BLaER1 treated with 17β-estradiol and CSF1 and Interleukin-3, amounts not matched to agents 10 nM and 100 nM (cell line): ENCODE results near the gene SPTLC2.
"Not testable (repeated sequence)": the region's sequence is repeated elsewhere in the genome, so short reads cannot be mapped to it uniquely, and the experiment has no call there.

Source experiments
- H3K27ac ChIP-seq, 11 experiments: shearing (Covaris generic); formaldehyde crosslinking; 2 replicates each; pipeline ENCODE4 v1.8.1; 2022
- H3K27me3 ChIP-seq, 11 experiments: shearing (Covaris generic); formaldehyde crosslinking; 2 replicates each; pipeline ENCODE4 v1.8.1; 2022
- H3K36me3 ChIP-seq, 11 experiments: shearing (Covaris generic); formaldehyde crosslinking; 2 replicates each; pipeline ENCODE4 v1.8.1; 2022
- H3K4me1 ChIP-seq, 10 experiments: shearing (Covaris generic); formaldehyde crosslinking; 2 replicates each; pipeline ENCODE4 v1.8.1; 2022
- H3K4me2 ChIP-seq, 11 experiments: shearing (Covaris generic); formaldehyde crosslinking; 2 replicates each; pipeline ENCODE4 v1.8.1; 2022
- H3K4me3 ChIP-seq, 10 experiments: shearing (Covaris generic); formaldehyde crosslinking; 2 replicates each; pipeline ENCODE4 v1.8.1; 2022
- H3K9ac ChIP-seq, 11 experiments: shearing (Covaris generic); formaldehyde crosslinking; 2 replicates each; pipeline ENCODE4 v1.8.1; 2022
- H3K9me3 ChIP-seq, 11 experiments: shearing (Covaris generic); formaldehyde crosslinking; replicated peaks in 1 of 11; 2 replicates each; pipeline ENCODE4 v1.8.1; 2022
- H4K20me1 ChIP-seq, 11 experiments: shearing (Covaris generic); formaldehyde crosslinking; 2 replicates each; pipeline ENCODE4 v1.8.1; 2022
- Cebpa-rat ChIP-seq, 11 experiments: shearing (Covaris generic); IDR thresholded peaks; 2 replicates each; pipeline ENCODE4 v1.8.1; 2022

Gene SPTLC2, protein sequence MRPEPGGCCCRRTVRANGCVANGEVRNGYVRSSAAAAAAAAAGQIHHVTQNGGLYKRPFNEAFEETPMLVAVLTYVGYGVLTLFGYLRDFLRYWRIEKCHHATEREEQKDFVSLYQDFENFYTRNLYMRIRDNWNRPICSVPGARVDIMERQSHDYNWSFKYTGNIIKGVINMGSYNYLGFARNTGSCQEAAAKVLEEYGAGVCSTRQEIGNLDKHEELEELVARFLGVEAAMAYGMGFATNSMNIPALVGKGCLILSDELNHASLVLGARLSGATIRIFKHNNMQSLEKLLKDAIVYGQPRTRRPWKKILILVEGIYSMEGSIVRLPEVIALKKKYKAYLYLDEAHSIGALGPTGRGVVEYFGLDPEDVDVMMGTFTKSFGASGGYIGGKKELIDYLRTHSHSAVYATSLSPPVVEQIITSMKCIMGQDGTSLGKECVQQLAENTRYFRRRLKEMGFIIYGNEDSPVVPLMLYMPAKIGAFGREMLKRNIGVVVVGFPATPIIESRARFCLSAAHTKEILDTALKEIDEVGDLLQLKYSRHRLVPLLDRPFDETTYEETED

DNA sequence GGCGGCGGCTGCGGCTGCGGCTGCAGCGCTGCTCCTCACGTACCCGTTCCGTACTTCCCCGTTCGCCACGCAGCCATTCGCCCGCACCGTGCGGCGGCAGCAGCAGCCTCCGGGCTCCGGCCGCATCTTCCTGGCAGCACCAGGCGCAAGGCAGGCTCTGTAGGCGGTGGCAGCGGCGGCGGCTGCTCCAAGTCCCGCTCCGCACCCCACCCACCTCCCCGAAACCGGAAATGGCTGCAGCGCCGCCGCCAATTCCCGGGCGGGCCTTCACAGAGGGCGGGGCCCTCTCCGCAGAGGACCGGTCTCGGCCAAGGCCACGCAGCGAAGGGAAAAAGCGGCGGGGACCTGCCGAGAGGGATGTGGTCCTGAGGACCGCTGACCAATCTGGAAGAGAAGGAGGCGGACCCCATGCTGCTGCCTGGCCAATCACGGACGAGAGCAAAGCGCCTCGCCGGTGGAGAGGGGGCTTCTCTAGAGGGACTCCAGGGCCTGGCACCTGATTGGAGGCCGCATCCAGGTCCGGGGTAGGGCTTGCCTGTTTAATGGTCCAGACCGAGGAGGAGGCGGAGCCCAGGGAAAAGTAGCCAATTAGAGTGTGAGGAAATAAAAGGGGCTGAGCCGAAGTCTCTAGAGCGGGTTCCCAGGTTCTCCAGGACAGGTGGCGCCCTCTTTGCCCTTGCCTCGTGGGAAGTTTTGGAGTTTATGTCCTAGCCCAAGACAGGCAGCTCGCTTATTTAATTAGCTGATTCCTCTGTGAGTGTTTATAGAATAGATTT is at the start of gene SPTLC2:
Gene SPTLC2 (minus strand): TSS at position 184 of the 776 bp plus-strand sequence. CDS start 58 bp downstream, at position 126.
- H3K4me3 ChIP-seq, result peak within 1 kb of the TSS; percentile 84 to 99 (median 93)
- peaks cover 0 to 43% (median 24%) of the 10 kb centered on the region in 11 experiments; a peak in 14 of 22 replicates for H4K20me1 ChIP-seq
- peaks cover 8 to 77% (median 17%) of the 10 kb centered on the region in 10 experiments for H3K4me1 ChIP-seq
- TF ChIP-seq Cebpa-rat (IDR thresholded peaks at IDR 0.05), result no peak
- H3K9me3 ChIP-seq, result no peaks in the 10 kb centered on the region
- no peaks in the 10 kb centered on the region for H3K27me3 ChIP-seq
- H3K27ac ChIP-seq, result peak within 1 kb of the TSS; percentile 55 to 86 (median 76)
- H3K36me3 ChIP-seq, result peaks cover 0 to 7% (median 0%) of the 10 kb centered on the region in 11 experiments; a peak in 1 of 22 replicates
- peak within 1 kb of the TSS; percentile 70 to 93 (median 89) for H3K4me2 ChIP-seq
- peak within 1 kb of the TSS; percentile 79 to 93 (median 88) for H3K9ac ChIP-seq

- Histone ChIP-seq H3K4me3 (no peak overlapping the region), H3K27me3 (no peaks in the 10 kb centered on the region), H3K9me3 (0 out of 22 replicates have a peak, but pooled peaks cover 0 to 3% (median 0%) of the 10 kb centered on the region in 11 experiments), H4K20me1 (no peaks in the 10 kb centered on the region), H3K36me3 (no peaks in the 10 kb centered on the region), H3K4me1 (peaks cover 32 to 68% (median 45%) of the 10 kb centered on the region in 10 experiments), H3K27ac (no peak overlapping the region; a peak in 1 of 22 replicates), H3K4me2 (no peak overlapping the region), H3K9ac (no peak overlapping the region)
- TF ChIP-seq Cebpa-rat (IDR thresholded peaks at IDR 0.05), result no peak
Observed at GRCh38 chr14:77663293-77663692, 46.9 kb upstream of the SPTLC2 start.

DNA sequence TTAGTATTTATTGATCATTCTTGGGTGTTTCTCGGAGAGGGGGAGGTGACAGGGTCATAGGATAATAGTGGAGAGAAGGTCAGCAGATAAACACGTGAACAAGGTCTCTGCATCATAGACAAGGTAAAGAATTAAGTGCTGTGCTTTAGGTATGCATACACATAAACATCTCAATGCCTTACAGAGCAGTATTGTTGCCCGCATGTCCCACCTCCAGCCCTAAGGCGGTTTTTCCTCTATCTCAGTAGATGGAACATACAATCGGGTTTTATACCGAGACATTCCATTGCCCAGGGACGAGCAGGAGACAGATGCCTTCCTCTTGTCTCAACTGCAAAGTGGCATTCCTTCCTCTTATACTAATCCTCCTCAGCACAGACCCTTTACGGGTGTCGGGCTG is 45.1 kb upstream of the SPTLC2 start:
- not testable (repeated sequence) for H3K9me3 ChIP-seq, H3K36me3 ChIP-seq, H4K20me1 ChIP-seq, H3K4me3 ChIP-seq, H3K27me3 ChIP-seq
- H3K9ac ChIP-seq, result peak overlapping the region in 1 of 11 experiments; percentile 73; a peak in 1 of 22 replicates
- peak overlapping the region; percentile 69 to 96 (median 86) for H3K4me2 ChIP-seq
- H3K4me1 ChIP-seq, result peaks cover 49 to 68% (median 58%) of the 10 kb centered on the region in 10 experiments
- H3K27ac ChIP-seq, result peak overlapping the region; percentile 73 to 89 (median 85); a peak in 16 of 22 replicates

- Histone ChIP-seq H3K27me3 (no peaks in the 10 kb centered on the region), H3K27ac (peak overlapping the region; percentile 73 to 89 (median 85)), H3K9ac (peak overlapping the region; percentile 33 to 77 (median 68); a peak in 19 of 22 replicates), H3K4me1 (peaks cover 57 to 73% (median 64%) of the 10 kb centered on the region in 10 experiments), H3K36me3 (no peaks in the 10 kb centered on the region), H4K20me1 (no peaks in the 10 kb centered on the region), H3K9me3 (0 out of 22 replicates have a peak, but pooled peaks cover 0 to 3% (median 0%) of the 10 kb centered on the region in 11 experiments), H3K4me3 (peak overlapping the region; percentile 1 to 62 (median 43); a peak in 18 of 20 replicates), H3K4me2 (peak overlapping the region; percentile 69 to 96 (median 86))
- no peak for TF ChIP-seq Cebpa-rat (IDR thresholded peaks at IDR 0.05)
Observed at GRCh38 chr14:77660754-77661153, 44.3 kb upstream of the SPTLC2 start.

- Histone ChIP-seq H3K36me3 (no peaks in the 10 kb centered on the region), H3K9me3 (0 out of 22 replicates have a peak, but pooled peaks cover 0 to 3% (median 0%) of the 10 kb centered on the region in 11 experiments), H3K4me3 (peak overlapping the region in 8 of 10 experiments; percentile 38 to 62 (median 46); a peak in 14 of 20 replicates), H3K4me2 (peak overlapping the region; percentile 69 to 96 (median 86)), H4K20me1 (no peaks in the 10 kb centered on the region), H3K4me1 (peaks cover 66 to 82% (median 73%) of the 10 kb centered on the region in 10 experiments), H3K9ac (peak overlapping the region; percentile 33 to 77 (median 68)), H3K27me3 (no peaks in the 10 kb centered on the region), H3K27ac (peak overlapping the region; percentile 73 to 89 (median 85))
- peak in 9 of 11 experiments; percentile 9 to 85 (median 60); a peak in 9 of 22 replicates for TF ChIP-seq Cebpa-rat (IDR thresholded peaks at IDR 0.05)
Observed at GRCh38 chr14:77659831-77660230, 43.4 kb upstream of the SPTLC2 start.

GRCh38 chr14:77657280-77657679 is 40.8 kb upstream of the SPTLC2 start:
- no peaks in the 10 kb centered on the region for H3K36me3 ChIP-seq
- no peak for TF ChIP-seq Cebpa-rat (IDR thresholded peaks at IDR 0.05)
- peak overlapping the region; percentile 69 to 96 (median 86) for H3K4me2 ChIP-seq
- peaks cover 84 to 93% (median 87%) of the 10 kb centered on the region in 10 experiments for H3K4me1 ChIP-seq
- H3K27me3 ChIP-seq, result no peaks in the 10 kb centered on the region
- H3K27ac ChIP-seq, result peak overlapping the region; percentile 73 to 89 (median 85); a peak in 21 of 22 replicates
- peaks cover 0 to 8% (median 0%) of the 10 kb centered on the region in 11 experiments; a peak in 3 of 22 replicates for H3K9me3 ChIP-seq
- peak overlapping the region; percentile 2 to 48 (median 30); a peak in 14 of 20 replicates for H3K4me3 ChIP-seq
- H3K9ac ChIP-seq, result peak overlapping the region in 10 of 11 experiments; percentile 25 to 74 (median 49); a peak in 15 of 22 replicates
- H4K20me1 ChIP-seq, result no peaks in the 10 kb centered on the region

DNA sequence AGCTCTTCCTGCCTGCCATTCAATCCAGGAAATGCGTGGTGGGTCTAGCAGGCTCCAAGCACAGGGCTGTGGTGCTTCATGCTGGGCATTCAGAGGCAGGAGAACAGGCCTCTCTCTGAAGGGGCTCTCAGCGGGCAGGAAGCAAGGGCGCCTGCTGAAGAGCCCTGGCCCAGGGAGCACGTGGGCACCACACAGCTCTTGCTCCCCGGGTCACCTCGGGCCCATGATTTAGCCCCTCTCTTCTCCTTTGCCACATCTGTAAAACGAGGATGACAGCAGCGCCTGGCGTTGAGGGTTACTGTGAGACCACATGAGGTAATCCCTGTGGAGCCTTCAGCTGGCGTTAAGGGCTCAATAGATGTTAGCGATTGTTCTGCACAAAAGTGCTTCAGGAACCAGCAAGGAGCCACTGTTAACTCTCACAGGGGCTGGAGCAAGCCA is 37.6 kb upstream of the SPTLC2 start:
- Histone ChIP-seq H3K36me3 (no peaks in the 10 kb centered on the region), H3K27ac (peak overlapping the region; percentile 27 to 80 (median 74); a peak in 20 of 22 replicates), H3K27me3 (no peaks in the 10 kb centered on the region), H3K9me3 (peaks cover 0 to 8% (median 0%) of the 10 kb centered on the region in 11 experiments; a peak in 3 of 22 replicates), H3K4me1 (peaks cover 60 to 65% (median 61%) of the 10 kb centered on the region in 10 experiments), H4K20me1 (no peaks in the 10 kb centered on the region), H3K9ac (peak overlapping the region in 10 of 11 experiments; percentile 11 to 67 (median 56); a peak in 17 of 22 replicates), H3K4me2 (peak overlapping the region; percentile 69 to 93 (median 84)), H3K4me3 (peak overlapping the region in 1 of 10 experiments; percentile 18; a peak in 1 of 20 replicates)
- no peak for TF ChIP-seq Cebpa-rat (IDR thresholded peaks at IDR 0.05)

- Histone ChIP-seq H3K27ac (no peak overlapping the region), H3K9me3 (peaks cover 0 to 14% (median 6%) of the 10 kb centered on the region in 11 experiments; a peak in 10 of 22 replicates), H3K4me3 (no peak overlapping the region), H4K20me1 (no peaks in the 10 kb centered on the region), H3K4me2 (no peak overlapping the region), H3K36me3 (no peaks in the 10 kb centered on the region), H3K4me1 (peaks cover 13 to 18% (median 14%) of the 10 kb centered on the region in 10 experiments), H3K27me3 (no peaks in the 10 kb centered on the region), H3K9ac (no peak overlapping the region)
- no peak for TF ChIP-seq Cebpa-rat (IDR thresholded peaks at IDR 0.05)
Observed at GRCh38 chr14:77649326-77649725, 32.9 kb upstream of the SPTLC2 start.
